Naive thymus-derived CD8-positive, alpha-beta T cell (primary cell): ENCODE results near the gene PRMT1. TPM values are rescaled to one million over a fixed set of nuclear protein-coding genes. Genes with fewer than 3 reads are reported as not detected.
A peak's percentile ranks its signal among the peaks of the same experiment; 100 is the strongest.
"Not testable (repeated sequence)": the region's sequence is repeated elsewhere in the genome, so short reads cannot be mapped to it uniquely, and the experiment has no call there.

Experiments used
- ATAC-seq, 2 donors: fragments of 150-1000 bp; cut with Tn5 transposase in 1 of 2; sonication (Bioruptor Pico), chemical (Tn5 transposase) in 1 of 2; 1 replicate in 1 of 2; 2 replicates in 1 of 2; pipeline ENCODE4 v1.10.0; 2021; ENCODE audit warnings: mild to moderate bottlenecking in 2 of 2, moderate library complexity in 2 of 2
- POLR2A ChIA-PET: fragments of 350-600 bp; sonication (Branson Sonifier 250); formaldehyde crosslinking; loops from one replicate; lab custom pipeline; 2021; ENCODE audit warnings: antibody characterized with exemption; lab: Charles Lee
- DNase-seq, 10 donors: peaks; one replicate each; pipeline versions ENCODE4 v3.0.0 to v3.0.0-alpha.2; 2020 to 2022
- H3K27ac Mint-ChIP-seq, 10 donors: one replicate each; pipeline ENCODE4 v1.8.0; 2020 to 2022; ENCODE audit warnings: mild to moderate bottlenecking in 10 of 10, mixed read lengths in 10 of 10, moderate library complexity in 4 of 10, inconsistent platforms in 1 of 10
- H3K27me3 Mint-ChIP-seq, 5 donors: one replicate each; pipeline ENCODE4 v1.8.0; 2021 to 2022; ENCODE audit warnings: mixed read lengths in 5 of 5
- H3K36me3 Mint-ChIP-seq, 3 donors: one replicate each; pipeline ENCODE4 v1.8.0; 2020 to 2022; ENCODE audit warnings: mixed read lengths in 3 of 3, mild to moderate bottlenecking in 2 of 3, inconsistent platforms in 1 of 3
- H3K4me1 Mint-ChIP-seq, 4 donors: one replicate each; pipeline ENCODE4 v1.8.0; 2021 to 2022; ENCODE audit warnings: mixed read lengths in 4 of 4
- H3K4me3 Mint-ChIP-seq, 10 donors: one replicate each; pipeline ENCODE4 v1.8.0; 2020 to 2022; ENCODE audit warnings: mild to moderate bottlenecking in 10 of 10, mixed read lengths in 10 of 10, moderate library complexity in 6 of 10, inconsistent platforms in 1 of 10
- H3K9me3 Mint-ChIP-seq, 9 donors: one replicate each; pipeline ENCODE4 v1.8.0; 2020 to 2022; ENCODE audit warnings: mixed read lengths in 9 of 9, mild to moderate bottlenecking in 3 of 9, inconsistent platforms in 1 of 9, moderate library complexity in 1 of 9
- microRNA-seq: library from miRNA; unstranded; fragments of <30 nt; microRNA quantifications from one replicate; pipeline ENCODE4 v1.2.0, GENCODE V29; 2022; ENCODE audit warnings: borderline microRNAs expressed
- polyA plus RNA-seq, 3 donors: library from polyadenylated mRNA; unstranded; fragments of 300-500 nt; fragmentation: Illumina TruSeq; gene quantifications; one replicate each; pipeline ENCODE4 v1.2.3, GENCODE V29; 2021
- total RNA-seq, 8 experiments: library from RNA in 2 of 8; stranded (reverse) in 2 of 8; gene quantifications; one replicate each; pipeline ENCODE4 v1.2.3 and lab custom pipeline; 2021 to 2026

PRMT1 gene
- total and polyA plus RNA-seq, 5 experiments from 2014 or later, result 97.4 to 162 (median 150) TPM

- Mint-ChIP-seq H3K4me3 (peak overlapping the region in 8 of 10 donors; percentile 45 to 97 (median 62)), H3K36me3 (peaks cover 0 to 20% (median 13%) of the 10 kb centered on the region in 3 donors), H3K4me1 (peaks cover 6 to 32% (median 10%) of the 10 kb centered on the region in 4 donors), H3K9me3 (no peaks in the 10 kb centered on the region), H3K27me3 (no peaks in the 10 kb centered on the region), H3K27ac (peak overlapping the region; percentile 28 to 100 (median 78))
- POLR2A ChIA-PET, result interaction anchor here (0.6 to 3.4 kb wide), 4 partner anchors 10 to 1179 kb away, joined by 3 to 40 read pairs (median 4); partner anchors contain the start of gene AP2A1
- DNase-seq (no peak), ATAC-seq (no peak)
Measured at GRCh38 chr19:49718991-49719390, 41.9 kb downstream of the PRMT1 start.

GRCh38 chr19:49719420-49719819 is 42.3 kb downstream of the PRMT1 start:
- Mint-ChIP-seq H3K4me3 (peak overlapping the region in 6 of 10 donors; percentile 33 to 91 (median 62)), H3K36me3 (peaks cover 0 to 21% (median 15%) of the 10 kb centered on the region in 3 donors), H3K27ac (peak overlapping the region in 9 of 10 donors; percentile 32 to 100 (median 71)), H3K4me1 (peaks cover 6 to 32% (median 10%) of the 10 kb centered on the region in 4 donors)
- POLR2A ChIA-PET, result interaction anchor here (0.6 to 3.4 kb wide), 4 partner anchors 13 to 1318 kb away, joined by 3 to 40 read pairs (median 3); partner anchors contain the start of gene AP2A1
- H3K27me3 Mint-ChIP-seq, H3K9me3 Mint-ChIP-seq, ATAC-seq, DNase-seq: not testable (repeated sequence)

- Mint-ChIP-seq H3K36me3 (peaks cover 4 to 38% (median 20%) of the 10 kb centered on the region in 3 donors), H3K4me3 (no peak overlapping the region), H3K9me3 (no peaks in the 10 kb centered on the region), H3K27me3 (no peaks in the 10 kb centered on the region), H3K4me1 (peaks cover 0 to 3% (median 0%) of the 10 kb centered on the region in 4 donors), H3K27ac (peak overlapping the region in 1 of 10 donors; percentile 21)
- ATAC-seq (no peak), DNase-seq (no peak)
- POLR2A ChIA-PET, result no interaction called here
Measured at GRCh38 chr19:49727217-49728030, 50.4 kb downstream of the PRMT1 start.

- DNase-seq, result no peak
- POLR2A ChIA-PET, result no interaction called here
- Mint-ChIP-seq H3K9me3 (no peaks in the 10 kb centered on the region), H3K27me3 (no peaks in the 10 kb centered on the region), H3K4me1 (no peaks in the 10 kb centered on the region), H3K4me3 (no peak overlapping the region), H3K27ac (no peak overlapping the region), H3K36me3 (peaks cover 0 to 20% (median 11%) of the 10 kb centered on the region in 3 donors)
- no peak for ATAC-seq
Measured at GRCh38 chr19:49730166-49730565, 53.1 kb downstream of the PRMT1 start.

Small RNA genes within 50 kb of the gene (microRNA-seq; reads per million reads assigned to microRNA genes)
- not detected for gene MIR5088

Other genes with a start within 250 kb of the PRMT1 start
- gene SLC17A7, start 235.7 kb upstream of the PRMT1 start, total RNA-seq, result under 1 TPM; 0.27 to 0.73 TPM
- not detected for gene SLC17A7, start 235.7 kb upstream of the PRMT1 start, polyA plus RNA-seq
- gene PIH1D1, start 225.5 kb upstream of the PRMT1 start, total RNA-seq, result 100 to 1,000 TPM; 157 to 179 TPM
- 10 to 100 TPM; 85.3 to 88.9 (median 86.7) TPM for gene PIH1D1, start 225.5 kb upstream of the PRMT1 start, polyA plus RNA-seq
- 10 to 100 TPM; 44.3 to 44.4 TPM for gene ALDH16A1, start 224.0 kb upstream of the PRMT1 start, total RNA-seq
- 10 to 100 TPM; 28.3 to 38.0 (median 30.1) TPM for gene ALDH16A1, start 224.0 kb upstream of the PRMT1 start, polyA plus RNA-seq
- 100 to 1,000 TPM; 106 to 112 TPM for gene FLT3LG, start 203.1 kb upstream of the PRMT1 start, total RNA-seq
- gene FLT3LG, start 203.1 kb upstream of the PRMT1 start, polyA plus RNA-seq, result 100 to 1,000 TPM; 108 to 205 (median 166) TPM
- gene RPL13A, start 189.7 kb upstream of the PRMT1 start, total RNA-seq, result 1,000 to 10,000 TPM; 5,160 to 5,167 TPM
- gene RPL13A, start 189.7 kb upstream of the PRMT1 start, polyA plus RNA-seq, result 1,000 to 10,000 TPM; 3,162 to 3,664 (median 3,630) TPM
- gene RPS11, start 180.8 kb upstream of the PRMT1 start, total RNA-seq, result 1,000 to 10,000 TPM; 3,084 to 3,152 TPM
- 1,000 to 10,000 TPM; 2,379 to 2,818 (median 2,600) TPM for gene RPS11, start 180.8 kb upstream of the PRMT1 start, polyA plus RNA-seq
- 10 to 100 TPM; 24.3 to 26.0 TPM for gene FCGRT, start 164.6 kb upstream of the PRMT1 start, total RNA-seq
- gene FCGRT, start 164.6 kb upstream of the PRMT1 start, polyA plus RNA-seq, result 10 to 100 TPM; 50.3 to 62.9 (median 61.5) TPM
- 1 to 10 TPM; 1.6 to 3.6 TPM for gene RCN3, start 149.3 kb upstream of the PRMT1 start, total RNA-seq
- 1 to 10 TPM; 1.5 to 4.5 (median 2.8) TPM for gene RCN3, start 149.3 kb upstream of the PRMT1 start, polyA plus RNA-seq
- 100 to 1,000 TPM; 162 to 173 TPM for gene NOSIP, start 96.7 kb upstream of the PRMT1 start, total RNA-seq
- 100 to 1,000 TPM; 662 to 854 (median 844) TPM for gene NOSIP, start 96.7 kb upstream of the PRMT1 start, polyA plus RNA-seq
- gene PRRG2, start 96.0 kb upstream of the PRMT1 start, total RNA-seq, result 1 to 10 TPM; 1.9 to 2.4 TPM
- under 1 TPM; 0.28 to 0.34 (median 0.32) TPM for gene PRRG2, start 96.0 kb upstream of the PRMT1 start, polyA plus RNA-seq
- 10 to 100 TPM; 61.6 to 62.1 TPM for gene PRR12, start 86.1 kb upstream of the PRMT1 start, total RNA-seq
- under 1 TPM; 0.24 to 0.69 (median 0.37) TPM for gene PRR12, start 86.1 kb upstream of the PRMT1 start, polyA plus RNA-seq
- gene RRAS, start 37.1 kb upstream of the PRMT1 start, total RNA-seq, result 10 to 100 TPM; 10.4 to 12.7 TPM
- 10 to 100 TPM; 21.8 to 30.2 (median 28.4) TPM for gene RRAS, start 37.1 kb upstream of the PRMT1 start, polyA plus RNA-seq
- gene SCAF1, start 35.1 kb upstream of the PRMT1 start, total RNA-seq, result 10 to 100 TPM; 51.0 to 62.3 TPM
- 1 to 10 TPM; 1.1 to 2.5 (median 1.2) TPM for gene SCAF1, start 35.1 kb upstream of the PRMT1 start, polyA plus RNA-seq
- gene IRF3, start 11.4 kb upstream of the PRMT1 start, total RNA-seq, result 100 to 1,000 TPM; 279 to 303 TPM
- gene IRF3, start 11.4 kb upstream of the PRMT1 start, polyA plus RNA-seq, result 10 to 100 TPM; 54.6 to 76.1 (median 65.1) TPM
- 10 to 100 TPM; 22.5 to 24.0 TPM for gene BCL2L12, start 11.3 kb upstream of the PRMT1 start, total RNA-seq
- gene BCL2L12, start 11.3 kb upstream of the PRMT1 start, polyA plus RNA-seq, result 10 to 100 TPM; 19.3 to 20.6 (median 19.6) TPM
- gene ADM5, start 12.3 kb downstream of the PRMT1 start, total RNA-seq, result 1 to 10 TPM; 3.5 to 5.1 TPM
- under 1 TPM in 2 of 3 donors, not detected in 1; 0.14 to 0.53 TPM for gene ADM5, start 12.3 kb downstream of the PRMT1 start, polyA plus RNA-seq
- 1 to 10 TPM; 2.3 to 2.7 TPM for gene CPT1C, start 13.8 kb downstream of the PRMT1 start, total RNA-seq
- gene CPT1C, start 13.8 kb downstream of the PRMT1 start, polyA plus RNA-seq, result under 1 TPM; 0.19 to 0.54 (median 0.40) TPM
- 1 to 10 TPM; 3.5 to 4.8 TPM for gene TSKS, start 86.0 kb downstream of the PRMT1 start, total RNA-seq
- 1 to 10 TPM in 1 of 3 donors, under 1 TPM in 2; 0.17 to 1.2 (median 0.40) TPM for gene TSKS, start 86.0 kb downstream of the PRMT1 start, polyA plus RNA-seq
- 10 to 100 TPM; 56.1 to 57.8 TPM for gene AP2A1, start 89.7 kb downstream of the PRMT1 start, total RNA-seq
- gene AP2A1, start 89.7 kb downstream of the PRMT1 start, polyA plus RNA-seq, result 1 to 10 TPM; 4.5 to 6.5 (median 4.9) TPM
- 10 to 100 TPM; 23.0 to 28.8 TPM for gene FUZ, start 136.0 kb downstream of the PRMT1 start, total RNA-seq
- 1 to 10 TPM; 5.4 to 7.5 (median 7.0) TPM for gene FUZ, start 136.0 kb downstream of the PRMT1 start, polyA plus RNA-seq
- 10 to 100 TPM; 39.8 to 43.2 TPM for gene MED25, start 141.0 kb downstream of the PRMT1 start, total RNA-seq
- 10 to 100 TPM in 2 of 3 donors, 1 to 10 TPM in 1; 7.5 to 19.2 (median 13.1) TPM for gene MED25, start 141.0 kb downstream of the PRMT1 start, polyA plus RNA-seq
- 100 to 1,000 TPM; 178 to 186 TPM for gene PTOV1, start 173.9 kb downstream of the PRMT1 start, total RNA-seq
- gene PTOV1, start 173.9 kb downstream of the PRMT1 start, polyA plus RNA-seq, result 10 to 100 TPM; 42.9 to 67.4 (median 50.9) TPM
- 100 to 1,000 TPM; 170 to 176 TPM for gene PNKP, start 190.3 kb downstream of the PRMT1 start, total RNA-seq
- gene PNKP, start 190.3 kb downstream of the PRMT1 start, polyA plus RNA-seq, result 10 to 100 TPM; 21.1 to 24.3 (median 21.4) TPM
- gene AKT1S1, start 200.1 kb downstream of the PRMT1 start, total RNA-seq, result 10 to 100 TPM; 28.4 to 30.4 TPM
- 1 to 10 TPM; 2.6 to 4.5 (median 3.9) TPM for gene AKT1S1, start 200.1 kb downstream of the PRMT1 start, polyA plus RNA-seq
- 10 to 100 TPM; 92.7 to 94.0 TPM for gene TBC1D17, start 200.4 kb downstream of the PRMT1 start, total RNA-seq
- 10 to 100 TPM in 2 of 3 donors, 1 to 10 TPM in 1; 8.1 to 17.7 (median 11.3) TPM for gene TBC1D17, start 200.4 kb downstream of the PRMT1 start, polyA plus RNA-seq
- 1 to 10 TPM in 1 of 2 experiments, under 1 TPM in 1; 0.85 to 1.1 TPM for gene IL4I1, start 219.6 kb downstream of the PRMT1 start, total RNA-seq
- under 1 TPM; 0.24 to 0.26 (median 0.25) TPM for gene IL4I1, start 219.6 kb downstream of the PRMT1 start, polyA plus RNA-seq